GM23248 (cell line): Measurements from ENCODE around the gene DNAJC30. TPM values are rescaled to one million over a fixed set of nuclear protein-coding genes. Genes with fewer than 3 reads are reported as not detected.

Source experiments
- DNase-seq: peaks from one replicate; pipeline ENCODE4 v3.0.0-alpha.2; 2015
- H2AFZ ChIP-seq: fragments of 200-600 bp; sonication (generic); 2 replicates; pipeline ENCODE4 v1.6.1; 2016; ENCODE audit warnings: antibody characterized with exemption
- H3F3A ChIP-seq: fragments of 200-600 bp; sonication (generic); 2 replicates; pipeline ENCODE4 v1.6.1; 2016; ENCODE audit warnings: mild to moderate bottlenecking, antibody characterized with exemption, mixed run types; ENCODE audit not compliant: insufficient read depth
- H3K27ac ChIP-seq: fragments of 200-600 bp; sonication (generic); 2 replicates; pipeline ENCODE4 v1.5.1; 2016; ENCODE audit warnings: mild to moderate bottlenecking
- H3K27me3 ChIP-seq: fragments of 200-600 bp; sonication (generic); replicated peaks from 2 replicates; pipeline ENCODE4 v1.6.1; 2016; ENCODE audit warnings: mild to moderate bottlenecking; ENCODE audit not compliant: insufficient read depth
- H3K36me3 ChIP-seq: fragments of 200-600 bp; sonication (generic); 2 replicates; pipeline ENCODE4 v1.6.1; 2016; ENCODE audit warnings: low read depth, mild to moderate bottlenecking
- H3K4me1 ChIP-seq: fragments of 200-600 bp; sonication (generic); 2 replicates; pipeline ENCODE4 v1.6.1; 2016; ENCODE audit warnings: mild to moderate bottlenecking; ENCODE audit not compliant: insufficient read depth
- H3K4me2 ChIP-seq: fragments of 200-600 bp; sonication (generic); one replicate; pipeline ENCODE4 v1.6.1; 2016; ENCODE audit warnings: mild to moderate bottlenecking; ENCODE audit not compliant: unreplicated experiment
- H3K4me3 ChIP-seq: fragments of 200-600 bp; sonication (generic); 2 replicates; pipeline ENCODE4 v1.5.1; 2016; ENCODE audit warnings: mild to moderate bottlenecking
- H3K79me2 ChIP-seq: fragments of 200-600 bp; sonication (generic); 2 replicates; pipeline ENCODE4 v1.6.1; 2016; ENCODE audit warnings: mild to moderate bottlenecking; ENCODE audit not compliant: insufficient read depth
- H3K9ac ChIP-seq: fragments of 200-600 bp; sonication (generic); 2 replicates; pipeline ENCODE4 v1.6.1; 2016; ENCODE audit warnings: mild to moderate bottlenecking
- H3K9me2 ChIP-seq: fragments of 200-600 bp; sonication (generic); 2 replicates; pipeline ENCODE4 v1.6.1; 2016; ENCODE audit warnings: mixed run types, mild to moderate bottlenecking, moderate library complexity; ENCODE audit not compliant: insufficient read depth
- H3K9me3 ChIP-seq: fragments of 200-600 bp; sonication (generic); one replicate; pipeline ENCODE4 v1.6.1; 2017; ENCODE audit warnings: low read depth
- H4K20me1 ChIP-seq: fragments of 200-600 bp; sonication (generic); 2 replicates; pipeline ENCODE4 v1.6.0; 2016; ENCODE audit not compliant: insufficient read depth
- EZH2 ChIP-seq: fragments of 200-600 bp; sonication (generic); IDR thresholded peaks from 2 replicates; pipeline ENCODE4 v1.6.1; 2018; ENCODE audit warnings: antibody characterized with exemption, mild to moderate bottlenecking; ENCODE audit not compliant: insufficient read depth, poor library complexity, severe bottlenecking
- EZH2phosphoT487 ChIP-seq: fragments of 200-600 bp; sonication (generic); IDR thresholded peaks from 2 replicates; pipeline ENCODE4 v1.6.1; 2018; ENCODE audit warnings: antibody characterized with exemption, moderate library complexity, mild to moderate bottlenecking, low read depth; ENCODE audit not compliant: insufficient read depth
- WGBS, 2 experiments: methylation state at CpG; one replicate each; pipeline ENCODE4 v1.1.6; 2015 to 2017; ENCODE audit warnings: low lambda C conversion rate in 2 of 2, low coverage in 1 of 2; ENCODE audit errors: missing lambda C conversion rate in 2 of 2; 5-methylcytosine and 5-hydroxymethylcytosine counted together
- in situ Hi-C: fragments of 300-500 bp; cut with MboI; formaldehyde crosslinking; loops from 2 replicates; pipeline ENCODE4 v1.15.0; 2020
- polyA plus RNA-seq: library from polyadenylated mRNA; unstranded; fragments of >200 nt; fragmentation: Nextera tagmentation; extraction: Ambion mirVana; gene quantifications from 2 replicates; pipeline ENCODE4 v1.2.1, GENCODE V29; 2016
- total RNA-seq: library from RNA; depleted of rRNA; stranded (reverse); fragments of >200 nt; shearing (Covaris generic); gene quantifications from 2 replicates; pipeline ENCODE4 v1.2.3, GENCODE V29; 2014

Gene DNAJC30
- total and polyA plus RNA-seq, 2 experiments from 2014 or later, result 5.2 to 12.7 TPM

- H2AFZ ChIP-seq, result no peak overlapping the region
- peak overlapping the region; percentile 91 for H3K27ac ChIP-seq
- H3K36me3 ChIP-seq, result no peaks in the 10 kb centered on the region
- H3K4me1 ChIP-seq, result peaks cover 28% of the 10 kb centered on the region
- peak; percentile 60 for DNase-seq
- no peaks in the 10 kb centered on the region for H3K9me2 ChIP-seq
- peak overlapping the region; percentile 95 for H3K4me3 ChIP-seq
- peak overlapping the region; percentile 94 for H3K9ac ChIP-seq
- H3K4me2 ChIP-seq, result peak overlapping the region; percentile 68
- no peaks in the 10 kb centered on the region for H3K9me3 ChIP-seq
- H3F3A ChIP-seq, result peaks cover 21% of the 10 kb centered on the region
- in situ Hi-C loops, result no loop called here
- no peaks in the 10 kb centered on the region for H4K20me1 ChIP-seq
- 26 to 31% methylated on average over 7 to 8 of the region's 9 CpGs for WGBS, 2 experiments
- no peaks in the 10 kb centered on the region for H3K27me3 ChIP-seq
- peaks cover 50% of the 10 kb centered on the region for H3K79me2 ChIP-seq
- TF ChIP-seq EZH2 (no peak), EZH2phosphoT487 (no peak)
Observed at GRCh38 chr7:73718438-73718881, 35.2 kb upstream of the DNAJC30 start.

DNA sequence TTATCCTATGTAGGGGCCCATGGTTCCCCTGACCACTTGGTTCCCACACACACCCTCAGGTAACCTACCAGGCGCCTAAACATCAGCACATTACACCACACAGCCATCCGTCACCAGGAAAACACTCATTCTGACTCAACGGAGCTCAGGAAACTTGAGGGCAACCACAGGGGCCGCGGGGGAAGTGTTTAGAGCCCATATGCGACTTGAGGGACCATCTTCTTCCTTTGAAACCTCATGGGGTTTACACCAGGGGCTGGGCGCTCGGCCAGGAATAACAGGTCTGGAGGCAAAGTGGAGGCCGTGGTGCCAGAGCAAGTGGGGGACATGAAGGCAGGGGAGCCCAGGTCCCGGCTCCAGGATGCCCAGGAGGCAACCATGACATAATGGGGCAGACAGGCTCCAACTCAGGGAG, 34.7 kb upstream of the DNAJC30 start:
- peak; percentile 96 for DNase-seq
- no peaks in the 10 kb centered on the region for H3K27me3 ChIP-seq
- peak overlapping the region; percentile 91 for H3K27ac ChIP-seq
- no peak for TF ChIP-seq EZH2
- TF ChIP-seq EZH2phosphoT487, result peak; percentile 88
- H3K4me2 ChIP-seq, result peak overlapping the region; percentile 68
- no peak overlapping the region for H2AFZ ChIP-seq
- no peaks in the 10 kb centered on the region for H3K9me3 ChIP-seq
- H3K9ac ChIP-seq, result peak overlapping the region; percentile 94
- peaks cover 54% of the 10 kb centered on the region for H3K79me2 ChIP-seq
- in situ Hi-C loops, result no loop called here
- H3F3A ChIP-seq, result peaks cover 21% of the 10 kb centered on the region
- 0 to 5% methylated on average over 10 of the region's 10 CpGs for WGBS, 2 experiments
- H3K4me1 ChIP-seq, result peaks cover 28% of the 10 kb centered on the region
- H3K9me2 ChIP-seq, result no peaks in the 10 kb centered on the region
- peaks cover 4% of the 10 kb centered on the region; the same call in 1 of the 2 replicates for H4K20me1 ChIP-seq
- no peaks in the 10 kb centered on the region for H3K36me3 ChIP-seq
- H3K4me3 ChIP-seq, result peak overlapping the region; percentile 95

DNA sequence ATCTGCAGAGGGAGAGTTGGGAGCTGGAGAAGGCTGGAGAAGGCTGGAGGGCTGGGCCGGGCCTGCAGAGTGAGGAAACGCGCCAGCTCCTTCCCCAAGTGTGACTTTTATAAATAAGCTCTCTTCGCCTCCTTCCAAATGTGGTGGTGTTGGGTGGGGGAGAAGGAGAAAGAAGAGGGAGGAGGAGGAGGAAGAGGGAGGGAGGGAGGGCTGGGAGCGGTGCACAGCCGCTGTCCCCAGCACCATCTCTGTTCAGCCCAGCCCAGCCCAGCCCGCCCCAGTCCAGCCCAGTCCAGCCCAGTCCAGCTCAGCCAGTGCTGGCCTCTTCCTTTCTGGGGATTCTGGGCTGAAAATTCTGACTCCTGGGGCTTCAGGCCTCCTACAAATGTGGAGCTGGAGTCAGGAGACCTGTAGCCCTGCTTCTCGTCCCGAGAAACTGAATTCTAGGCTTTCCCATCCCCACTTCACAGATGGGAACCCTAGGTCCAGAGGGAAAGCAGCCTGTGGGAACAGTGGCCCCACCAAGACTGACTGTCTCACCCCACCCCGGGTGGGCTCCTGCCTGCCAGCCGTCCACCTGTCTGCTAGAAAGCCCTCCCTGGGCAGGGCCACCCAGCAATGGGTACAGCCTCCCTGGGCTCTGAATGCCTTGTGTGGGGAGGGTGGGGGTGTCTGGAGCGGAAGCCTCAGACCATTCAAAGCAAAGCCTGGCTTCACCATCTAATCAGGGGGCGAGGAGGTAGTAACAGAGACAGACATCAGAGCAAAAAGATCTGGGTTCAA, 34.0 kb upstream of the DNAJC30 start:
- peak; percentile 67 for DNase-seq
- H3K4me3 ChIP-seq, result peak overlapping the region; percentile 95
- H2AFZ ChIP-seq, result no peak overlapping the region
- no peaks in the 10 kb centered on the region for H3K9me3 ChIP-seq
- no peaks in the 10 kb centered on the region for H3K36me3 ChIP-seq
- H3K27ac ChIP-seq, result peak overlapping the region; percentile 91
- TF ChIP-seq EZH2phosphoT487, result no peak
- TF ChIP-seq EZH2, result no peak
- H3K9ac ChIP-seq, result peak overlapping the region; percentile 94
- H3K27me3 ChIP-seq, result no peaks in the 10 kb centered on the region
- WGBS, 2 experiments, result 53 to 58% methylated on average over 9 to 13 of the region's 13 CpGs
- in situ Hi-C loops, result no loop called here
- H3K9me2 ChIP-seq, result no peaks in the 10 kb centered on the region
- peaks cover 21% of the 10 kb centered on the region for H3F3A ChIP-seq
- H4K20me1 ChIP-seq, result peaks cover 8% of the 10 kb centered on the region; the same call in 1 of the 2 replicates
- H3K4me1 ChIP-seq, result peaks cover 28% of the 10 kb centered on the region
- peak overlapping the region; percentile 68 for H3K4me2 ChIP-seq
- peaks cover 62% of the 10 kb centered on the region for H3K79me2 ChIP-seq

- H3K79me2 ChIP-seq, result peaks cover 70% of the 10 kb centered on the region
- no peaks in the 10 kb centered on the region for H3K36me3 ChIP-seq
- 77 to 78% methylated on average over 4 of the region's 4 CpGs for WGBS, 2 experiments
- peak overlapping the region; percentile 29 for H3K4me2 ChIP-seq
- peaks cover 8% of the 10 kb centered on the region; the same call in 1 of the 2 replicates for H4K20me1 ChIP-seq
- DNase-seq, result no peak
- peaks cover 21% of the 10 kb centered on the region for H3F3A ChIP-seq
- H2AFZ ChIP-seq, result no peak overlapping the region
- H3K27ac ChIP-seq, result peak overlapping the region; percentile 91
- H3K4me3 ChIP-seq, result peak overlapping the region; percentile 20; the same call in 1 of the 2 replicates
- in situ Hi-C loops, result no loop called here
- TF ChIP-seq EZH2phosphoT487, result no peak
- no peak for TF ChIP-seq EZH2
- peaks cover 28% of the 10 kb centered on the region for H3K4me1 ChIP-seq
- H3K9me2 ChIP-seq, result no peaks in the 10 kb centered on the region
- H3K9me3 ChIP-seq, result no peaks in the 10 kb centered on the region
- no peaks in the 10 kb centered on the region for H3K27me3 ChIP-seq
- H3K9ac ChIP-seq, result peak overlapping the region; percentile 94
Observed at GRCh38 chr7:73716318-73716890, 33.2 kb upstream of the DNAJC30 start.
